Lung microvascular endothelial cell (primary cell): Measurements from ENCODE around the gene OR4N2. TPM values are rescaled to one million over a fixed set of nuclear protein-coding genes. Genes with fewer than 3 reads are reported as not detected.
"Not testable (repeated sequence)": the region's sequence is repeated elsewhere in the genome, so short reads cannot be mapped to it uniquely, and the experiment has no call there.

Experiments used
- DNase-seq, 2 donors: peaks; one replicate each; pipeline versions ENCODE4 v3.0.0 to v3.0.0-alpha.2; 2010; ENCODE audit warnings: low read depth in 2 of 2
- total RNA-seq: library from RNA; depleted of rRNA; stranded (reverse); fragments of >200 nt; gene quantifications from 2 replicates; pipeline ENCODE4 v1.2.1, GENCODE V29; 2014

OR4N2 gene
- total RNA-seq, 1 donor from 2014 or later, result not detected

- DNase-seq, result not testable (repeated sequence)
Observed at GRCh38 chr14:19834203-19834848, 30.8 kb downstream of the OR4N2 start.

DNA sequence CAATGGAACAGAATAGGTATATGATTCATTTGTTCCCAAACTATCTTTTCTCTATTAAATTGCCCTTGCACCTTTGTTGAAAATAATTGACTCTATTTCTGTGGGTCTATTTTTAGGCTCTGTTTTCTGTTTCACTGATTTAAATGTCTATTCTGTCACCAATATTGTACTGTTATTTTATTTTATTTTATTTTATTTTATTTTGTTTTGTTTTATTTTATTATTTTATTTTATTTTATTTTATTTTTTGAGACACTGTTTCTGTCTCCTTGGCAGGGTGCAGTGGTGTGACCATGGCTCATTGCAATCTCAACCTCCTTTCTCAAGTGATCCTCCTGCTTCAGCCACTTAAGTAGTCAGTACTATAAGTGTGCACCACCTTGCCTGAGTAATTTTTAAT, 34.9 kb downstream of the OR4N2 start:
- DNase-seq, result no peak

- no peak for DNase-seq
Observed at GRCh38 chr14:19851365-19851764, 47.8 kb downstream of the OR4N2 start.

GRCh38 chr14:19866061-19866669, 62.6 kb downstream of the OR4N2 start:
- DNase-seq, result not testable (repeated sequence)

DNA sequence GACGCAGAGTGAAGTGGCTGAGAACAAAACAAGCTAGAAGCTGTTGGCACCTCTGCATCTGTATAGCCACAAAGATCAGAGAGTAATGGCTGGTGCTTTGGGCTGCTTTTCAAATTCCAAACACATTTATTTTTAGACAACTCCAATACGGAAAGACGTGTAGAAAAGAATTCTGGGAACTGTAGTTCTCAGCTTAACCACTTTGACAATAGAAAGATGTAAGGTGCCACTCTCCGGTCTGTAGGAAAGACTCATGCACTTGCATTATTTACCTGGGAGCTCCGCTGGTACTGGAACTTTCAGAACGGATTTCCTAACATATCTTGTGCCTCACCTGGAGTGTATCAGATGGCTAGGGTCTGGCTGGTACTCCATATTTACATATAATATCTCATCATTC, 69.6 kb downstream of the OR4N2 start:
- no peak for DNase-seq

GRCh38 chr14:19874842-19875241, 71.3 kb downstream of the OR4N2 start, which contains the start of gene OR4K2:
Gene OR4K2, plus strand, starts transcription at chr14:19875142. Its CDS starts 1,126 bp downstream, at chr14:19876268.
- DNase-seq, result no peak

DNA sequence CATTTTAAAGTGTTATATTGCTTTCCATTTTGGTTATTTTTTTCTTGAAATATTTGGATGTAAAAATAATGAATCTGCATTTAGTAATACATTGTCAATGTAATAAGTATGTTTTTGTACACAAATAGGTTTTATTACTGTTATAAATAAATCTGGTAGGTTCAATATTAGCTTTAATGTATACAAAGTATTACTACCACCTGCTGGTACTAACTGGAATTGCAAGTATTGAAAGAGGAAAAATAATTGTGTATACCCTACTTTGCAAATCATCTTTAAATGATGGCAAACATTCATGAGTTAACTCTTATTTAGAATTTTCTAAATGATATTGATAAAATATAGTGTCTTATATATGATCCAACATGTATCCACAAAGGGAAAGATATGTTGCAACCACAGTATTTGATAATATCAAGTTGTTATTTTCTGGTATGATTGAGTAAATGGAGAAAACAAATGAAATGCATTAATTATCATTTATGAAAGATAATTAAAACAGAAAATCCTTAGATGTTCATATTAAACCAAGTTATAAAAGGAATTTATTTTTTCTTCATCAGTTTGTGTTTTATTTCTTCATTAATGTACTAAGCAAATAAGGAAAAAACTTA, 74.6 kb downstream of the OR4N2 start:
- DNase-seq, result peak; percentile 23 to 41

Other genes with a start within 250 kb of the OR4N2 start
- not detected in 2 replicates for gene OR11H2, start 89.9 kb upstream of the OR4N2 start, total RNA-seq
- not detected in 2 replicates for gene OR4Q3, start 60.2 kb upstream of the OR4N2 start, total RNA-seq
- not detected in 2 replicates for gene OR4M1, start 30.3 kb upstream of the OR4N2 start, total RNA-seq
- gene OR4K2, start 71.4 kb downstream of the OR4N2 start, total RNA-seq, result not detected in 2 replicates
- gene OR4K5, start 116.8 kb downstream of the OR4N2 start, total RNA-seq, result not detected in 2 replicates
- not detected in 2 replicates for gene OR4K1, start 127.1 kb downstream of the OR4N2 start, total RNA-seq
- not detected in 2 replicates for gene OR4K15, start 171.8 kb downstream of the OR4N2 start, total RNA-seq
- not detected in 2 replicates for gene OR4Q2, start 198.4 kb downstream of the OR4N2 start, total RNA-seq
- gene OR4K14, start 215.5 kb downstream of the OR4N2 start, total RNA-seq, result not detected in 2 replicates
- not detected in 2 replicates for gene OR4K13, start 232.3 kb downstream of the OR4N2 start, total RNA-seq